Hepatocyte (in vitro differentiated cells): ENCODE data around the gene LDLRAD4. TPM values are rescaled to one million over a fixed set of nuclear protein-coding genes. Genes with fewer than 3 reads are reported as not detected.

Source experiments
- DNase-seq: peaks from one replicate; pipeline ENCODE4 v3.0.0-alpha.2; 2016; ENCODE audit warnings: low spot score
- H2AFZ ChIP-seq: fragments of 200-600 bp; sonication (generic); 2 replicates; pipeline ENCODE4 v1.6.0; 2016; ENCODE audit warnings: antibody characterized with exemption, mild to moderate bottlenecking
- H3K27ac ChIP-seq: fragments of 200-600 bp; sonication (generic); 2 replicates; pipeline ENCODE4 v1.5.1; 2016; ENCODE audit warnings: mild to moderate bottlenecking
- H3K27me3 ChIP-seq: fragments of 200-600 bp; sonication (generic); 2 replicates; pipeline ENCODE4 v1.6.1; 2016
- H3K36me3 ChIP-seq: fragments of 200-600 bp; sonication (generic); replicated peaks from 2 replicates; pipeline ENCODE4 v1.5.1; 2016; ENCODE audit warnings: low read depth; ENCODE audit not compliant: insufficient read depth
- H3K4me1 ChIP-seq: fragments of 200-600 bp; sonication (generic); 2 replicates; pipeline ENCODE4 v1.5.1; 2016; ENCODE audit warnings: mild to moderate bottlenecking, moderate library complexity; ENCODE audit not compliant: insufficient read depth
- H3K4me2 ChIP-seq: fragments of 200-600 bp; sonication (generic); 2 replicates; pipeline ENCODE4 v1.6.0; 2016
- H3K4me3 ChIP-seq: fragments of 200-600 bp; sonication (generic); 2 replicates; pipeline ENCODE4 v1.5.1; 2016; ENCODE audit warnings: mild to moderate bottlenecking
- H3K79me2 ChIP-seq: fragments of 200-600 bp; sonication (generic); 2 replicates; pipeline ENCODE4 v1.6.0; 2017; ENCODE audit warnings: mild to moderate bottlenecking
- H3K9me2 ChIP-seq: fragments of 200-600 bp; sonication (generic); replicated peaks from 2 replicates; pipeline ENCODE4 v1.6.0; 2017; ENCODE audit warnings: mild to moderate bottlenecking; ENCODE audit not compliant: insufficient read depth
- H3K9me3 ChIP-seq: fragments of 200-600 bp; sonication (generic); 2 replicates; pipeline ENCODE4 v1.5.1; 2016; ENCODE audit warnings: low read depth, mild to moderate bottlenecking
- H4K20me1 ChIP-seq: fragments of 200-600 bp; sonication (generic); 2 replicates; pipeline ENCODE4 v1.6.0; 2016; ENCODE audit warnings: mild to moderate bottlenecking; ENCODE audit not compliant: insufficient read depth, poor library complexity, severe bottlenecking
- CTCF ChIP-seq: fragments of 200-600 bp; sonication (generic); IDR thresholded peaks from 2 replicates; pipeline ENCODE4 v1.5.1; 2016; ENCODE audit warnings: antibody characterized with exemption, mild to moderate bottlenecking; ENCODE audit not compliant: poor library complexity
- EZH2 ChIP-seq: fragments of 200-600 bp; sonication (generic); IDR thresholded peaks from 2 replicates; pipeline ENCODE4 v1.6.1; 2016; ENCODE audit warnings: antibody characterized with exemption, mild to moderate bottlenecking, borderline replicate concordance
- EZH2phosphoT487 ChIP-seq: fragments of 200-600 bp; sonication (generic); IDR thresholded peaks from one replicate; pipeline ENCODE4 v1.6.1; 2018; ENCODE audit warnings: antibody characterized with exemption, mild to moderate bottlenecking, low read depth, moderate library complexity; ENCODE audit not compliant: unreplicated experiment, severe bottlenecking
- WGBS: methylation state at CpG from one replicate; pipeline ENCODE4 v1.1.6; 2016; ENCODE audit warnings: low lambda C conversion rate; ENCODE audit errors: missing lambda C conversion rate; 5-methylcytosine and 5-hydroxymethylcytosine counted together
- polyA plus RNA-seq: library from polyadenylated mRNA; unstranded; fragments of >200 nt; fragmentation: Nextera tagmentation; extraction: Ambion mirVana; gene quantifications from 2 replicates; pipeline ENCODE4 v1.2.1, GENCODE V29; 2016
- total RNA-seq: library from RNA; depleted of rRNA; stranded (reverse); fragments of >200 nt; gene quantifications from 2 replicates; pipeline ENCODE4 v1.2.3, GENCODE V29; 2014

Gene LDLRAD4
- total and polyA plus RNA-seq, 2 experiments from 2014 or later: 15.1 to 29.0 TPM

- TF ChIP-seq CTCF (no peak), EZH2 (no peak), EZH2phosphoT487 (no peak)
- Histone ChIP-seq H3K27ac (no peak overlapping the region), H3K9me2 (no peaks in the 10 kb centered on the region), H3K27me3 (no peaks in the 10 kb centered on the region), H3K4me3 (no peak overlapping the region), H3K4me1 (no peaks in the 10 kb centered on the region), H2AFZ (no peak overlapping the region), H3K36me3 (no peaks in the 10 kb centered on the region), H3K79me2 (no peaks in the 10 kb centered on the region), H4K20me1 (no peaks in the 10 kb centered on the region), H3K9me3 (no peaks in the 10 kb centered on the region), H3K4me2 (no peak overlapping the region)
- peak; percentile 57 for DNase-seq
- WGBS: 86% methylated on average over 19 of the region's 19 CpGs
Measured at GRCh38 chr18:13375302-13376255, 157.0 kb downstream of the LDLRAD4 start.

- H3K4me3 ChIP-seq: no peak overlapping the region
- no peak overlapping the region for H3K4me2 ChIP-seq
- no peaks in the 10 kb centered on the region for H3K9me2 ChIP-seq
- no peak overlapping the region for H2AFZ ChIP-seq
- no peaks in the 10 kb centered on the region for H3K9me3 ChIP-seq
- TF ChIP-seq CTCF: no peak
- no peak for DNase-seq
- H3K4me1 ChIP-seq: no peaks in the 10 kb centered on the region
- H4K20me1 ChIP-seq: no peaks in the 10 kb centered on the region
- no peaks in the 10 kb centered on the region for H3K36me3 ChIP-seq
- no peaks in the 10 kb centered on the region for H3K27me3 ChIP-seq
- no peak overlapping the region for H3K27ac ChIP-seq
- WGBS: 96% methylated on average over 23 of the region's 23 CpGs
- H3K79me2 ChIP-seq: no peaks in the 10 kb centered on the region
Measured at GRCh38 chr18:13376298-13376840, 157.8 kb downstream of the LDLRAD4 start.

GRCh38 chr18:13376841-13377351 is 158.3 kb downstream of the LDLRAD4 start:
- H3K4me1 ChIP-seq: no peaks in the 10 kb centered on the region
- H2AFZ ChIP-seq: no peak overlapping the region
- WGBS: 94% methylated on average over 14 of the region's 14 CpGs
- H3K9me2 ChIP-seq: no peaks in the 10 kb centered on the region
- H4K20me1 ChIP-seq: no peaks in the 10 kb centered on the region
- no peaks in the 10 kb centered on the region for H3K9me3 ChIP-seq
- DNase-seq: no peak
- H3K27ac ChIP-seq: no peak overlapping the region
- no peaks in the 10 kb centered on the region for H3K79me2 ChIP-seq
- no peaks in the 10 kb centered on the region for H3K27me3 ChIP-seq
- no peak overlapping the region for H3K4me2 ChIP-seq
- no peaks in the 10 kb centered on the region for H3K36me3 ChIP-seq
- TF ChIP-seq EZH2phosphoT487 (no peak), EZH2 (no peak), CTCF (no peak)
- no peak overlapping the region for H3K4me3 ChIP-seq
